Tibial nerve (tissue), 3 donors: Measurements from ENCODE around the gene TMCC2.

Experiments
- CTCF ChIP-seq, 5 experiments: fragments of 200-600 bp in 3 of 5; fragments of 450-650 bp in 2 of 5; sonication (generic) in 3 of 5; IDR thresholded peaks; one replicate each; pipeline ENCODE4 v1.5.1; 2016 to 2019; ENCODE audit warnings: antibody characterized with exemption in 5 of 5, mild to moderate bottlenecking in 3 of 5, moderate library complexity in 2 of 5
- POLR2A ChIP-seq, 2 donors: fragments of 450-650 bp; IDR thresholded peaks; one replicate each; pipeline ENCODE4 v1.6.1; 2017; ENCODE audit warnings: antibody characterized with exemption in 2 of 2, mild to moderate bottlenecking in 2 of 2, moderate library complexity in 2 of 2

DNA sequence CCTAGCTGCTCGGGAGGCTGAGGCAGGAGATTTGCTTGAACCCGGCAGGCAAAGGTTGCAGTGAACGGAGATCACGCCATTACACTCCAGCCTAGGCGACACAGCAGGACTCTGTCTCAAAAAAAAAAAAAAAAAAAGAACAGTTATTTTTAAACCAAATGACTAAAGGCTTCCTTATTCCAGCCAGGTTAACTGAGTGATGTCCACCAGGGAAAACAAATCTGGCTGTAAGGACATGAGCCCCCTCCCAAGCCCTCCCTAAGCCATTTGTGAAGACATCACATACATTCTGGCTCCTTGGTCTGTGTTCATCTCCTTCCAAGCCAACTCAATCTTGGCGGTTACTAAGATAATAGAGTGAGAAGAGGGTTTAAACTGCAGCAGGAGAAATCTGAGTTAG is 8.2 kb downstream of the TMCC2 start:
- TF ChIP-seq CTCF (IDR thresholded peaks at IDR 0.05) (no peak), POLR2A (IDR thresholded peaks at IDR 0.05) (no peak)
